OCI-LY3 (cell line): Measurements from ENCODE around the gene OPN1MW3.
"Not testable (repeated sequence)": the region's sequence is repeated elsewhere in the genome, so short reads cannot be mapped to it uniquely, and the experiment has no call there.

ENCODE experiments used
- H2AFZ ChIP-seq: fragments of 200-600, 300-600 bp; shearing (Covaris generic); 2 replicates; pipeline ENCODE4 v1.6.0; 2014; ENCODE audit warnings: antibody characterized with exemption, low read depth, low read length
- H3K27ac ChIP-seq: fragments of 200-600, 300-600 bp; sonication (generic); 2 replicates; pipeline ENCODE4 v1.5.1; 2014; ENCODE audit warnings: mild to moderate bottlenecking, low read length, moderate library complexity, mixed read lengths
- H3K27me3 ChIP-seq: fragments of 200-600, 300-600 bp; sonication (generic); 2 replicates; pipeline ENCODE4 v1.6.1; 2014; ENCODE audit warnings: low read depth, low read length, mixed read lengths
- H3K36me3 ChIP-seq: fragments of 200-600, 300-600 bp; sonication (generic); replicated peaks from 2 replicates; pipeline ENCODE3; 2014; ENCODE audit warnings: low read depth, low read length, mixed read lengths
- H3K4me1 ChIP-seq: fragments of 300-600, 200-600 bp; sonication (generic); 2 replicates; pipeline ENCODE4 v1.6.1; 2014; ENCODE audit warnings: low read length, mixed read lengths
- H3K4me2 ChIP-seq: fragments of 200-600, 300-600 bp; sonication (generic); 2 replicates; pipeline ENCODE4 v1.6.1; 2014; ENCODE audit warnings: low read length, mixed read lengths
- H3K4me3 ChIP-seq: fragments of 300-600, 200-600 bp; sonication (generic); 2 replicates; pipeline ENCODE4 v1.5.1; 2014; ENCODE audit warnings: antibody characterized with exemption, mild to moderate bottlenecking, low read length, moderate library complexity
- H3K79me2 ChIP-seq: fragments of 300-600, 200-600 bp; shearing (Covaris generic); 2 replicates; pipeline ENCODE4 v1.6.1; 2014; ENCODE audit warnings: mild to moderate bottlenecking, low read length, mixed read lengths
- H3K9ac ChIP-seq: fragments of 300-600, 200-600 bp; shearing (Covaris generic); 2 replicates; pipeline ENCODE4 v1.6.0; 2014; ENCODE audit warnings: mild to moderate bottlenecking, low read length, moderate library complexity
- H3K9me3 ChIP-seq: fragments of 200-600, 300-600 bp; shearing (Covaris generic); 2 replicates; pipeline ENCODE4 v1.6.1; 2014; ENCODE audit warnings: low read length, mixed read lengths; ENCODE audit not compliant: insufficient read depth
- H4K20me1 ChIP-seq: fragments of 200-600, 300-600 bp; sonication (generic); 2 replicates; pipeline ENCODE4 v1.6.1; 2016; ENCODE audit warnings: low read length, mixed read lengths; ENCODE audit not compliant: insufficient read depth

Gene OPN1MW3

GRCh38 chrX:154238939-154239559 is 18.3 kb upstream of the OPN1MW3 start:
- not testable (repeated sequence) for H3K27ac ChIP-seq, H3K79me2 ChIP-seq, H4K20me1 ChIP-seq, H3K9me3 ChIP-seq, H2AFZ ChIP-seq, H3K4me2 ChIP-seq, H3K36me3 ChIP-seq, H3K27me3 ChIP-seq, H3K9ac ChIP-seq, H3K4me1 ChIP-seq, H3K4me3 ChIP-seq

- not testable (repeated sequence) for H4K20me1 ChIP-seq, H3K4me1 ChIP-seq, H3K79me2 ChIP-seq, H3K27me3 ChIP-seq, H2AFZ ChIP-seq, H3K9ac ChIP-seq, H3K4me3 ChIP-seq, H3K9me3 ChIP-seq, H3K27ac ChIP-seq, H3K36me3 ChIP-seq, H3K4me2 ChIP-seq
These were observed 17.3 kb upstream of the OPN1MW3 start for GRCh38 chrX:154239982-154240503.

- not testable (repeated sequence) for H3K27ac ChIP-seq, H3K9ac ChIP-seq, H3K4me2 ChIP-seq, H3K4me1 ChIP-seq, H2AFZ ChIP-seq, H3K36me3 ChIP-seq, H3K27me3 ChIP-seq, H3K9me3 ChIP-seq, H3K4me3 ChIP-seq, H4K20me1 ChIP-seq, H3K79me2 ChIP-seq
These were observed 9.9 kb upstream of the OPN1MW3 start for GRCh38 chrX:154247377-154248045.

GRCh38 chrX:154248076-154248475 is 9.3 kb upstream of the OPN1MW3 start:
- H4K20me1 ChIP-seq, H3K4me3 ChIP-seq, H3K4me2 ChIP-seq, H3K36me3 ChIP-seq, H3K9ac ChIP-seq, H3K9me3 ChIP-seq, H2AFZ ChIP-seq, H3K79me2 ChIP-seq, H3K4me1 ChIP-seq, H3K27ac ChIP-seq, H3K27me3 ChIP-seq: not testable (repeated sequence)

GRCh38 chrX:154258711-154259110 is 1.3 kb downstream of the OPN1MW3 start:
- not testable (repeated sequence) for H3K4me2 ChIP-seq, H3K9ac ChIP-seq, H3K27ac ChIP-seq, H3K79me2 ChIP-seq, H3K9me3 ChIP-seq, H3K4me3 ChIP-seq, H3K4me1 ChIP-seq, H3K36me3 ChIP-seq, H2AFZ ChIP-seq, H4K20me1 ChIP-seq, H3K27me3 ChIP-seq

GRCh38 chrX:154263072-154263471 is 5.7 kb downstream of the OPN1MW3 start:
- not testable (repeated sequence) for H4K20me1 ChIP-seq, H3K4me2 ChIP-seq, H3K79me2 ChIP-seq, H3K36me3 ChIP-seq, H3K9ac ChIP-seq, H2AFZ ChIP-seq, H3K4me1 ChIP-seq, H3K9me3 ChIP-seq, H3K4me3 ChIP-seq, H3K27ac ChIP-seq, H3K27me3 ChIP-seq

GRCh38 chrX:154269245-154269644 is 11.9 kb downstream of the OPN1MW3 start:
- H3K4me2 ChIP-seq, H4K20me1 ChIP-seq, H3K36me3 ChIP-seq, H3K27me3 ChIP-seq, H3K4me3 ChIP-seq, H3K4me1 ChIP-seq, H3K27ac ChIP-seq, H2AFZ ChIP-seq, H3K9ac ChIP-seq, H3K9me3 ChIP-seq, H3K79me2 ChIP-seq: not testable (repeated sequence)

GRCh38 chrX:154284489-154285338 is 27.3 kb downstream of the OPN1MW3 start:
- H3K27me3 ChIP-seq, H3K36me3 ChIP-seq, H3K79me2 ChIP-seq, H3K4me2 ChIP-seq, H3K9me3 ChIP-seq, H3K4me1 ChIP-seq, H4K20me1 ChIP-seq, H2AFZ ChIP-seq, H3K4me3 ChIP-seq, H3K9ac ChIP-seq, H3K27ac ChIP-seq: not testable (repeated sequence)

- not testable (repeated sequence) for H3K79me2 ChIP-seq, H2AFZ ChIP-seq, H3K36me3 ChIP-seq, H3K27me3 ChIP-seq, H4K20me1 ChIP-seq, H3K4me1 ChIP-seq, H3K27ac ChIP-seq, H3K9me3 ChIP-seq, H3K4me2 ChIP-seq, H3K9ac ChIP-seq, H3K4me3 ChIP-seq
These were observed 29.0 kb downstream of the OPN1MW3 start for GRCh38 chrX:154286406-154286805.
